T47D (cell line): ENCODE results near the gene PPP4R4.

ENCODE experiments used
- DNase-seq, 2 experiments: peaks; one replicate each; pipeline versions ENCODE4 v3.0.0 to v3.0.0-alpha.2; 2011 to 2012; ENCODE audit warnings: low read depth in 1 of 2, low spot score in 1 of 2
- JUND ChIP-seq: IDR thresholded peaks from 2 replicates; pipeline ENCODE4 v1.6.1; 2012; ENCODE audit warnings: low read depth
- in situ Hi-C: cut with HindIII; loops from 2 replicates; pipeline ENCODE4 v1.10.0; 2016; ENCODE audit warnings: low sequenced_read_pairs, low pct_unique_long_range_greater_than_20kb

PPP4R4 gene

DNA sequence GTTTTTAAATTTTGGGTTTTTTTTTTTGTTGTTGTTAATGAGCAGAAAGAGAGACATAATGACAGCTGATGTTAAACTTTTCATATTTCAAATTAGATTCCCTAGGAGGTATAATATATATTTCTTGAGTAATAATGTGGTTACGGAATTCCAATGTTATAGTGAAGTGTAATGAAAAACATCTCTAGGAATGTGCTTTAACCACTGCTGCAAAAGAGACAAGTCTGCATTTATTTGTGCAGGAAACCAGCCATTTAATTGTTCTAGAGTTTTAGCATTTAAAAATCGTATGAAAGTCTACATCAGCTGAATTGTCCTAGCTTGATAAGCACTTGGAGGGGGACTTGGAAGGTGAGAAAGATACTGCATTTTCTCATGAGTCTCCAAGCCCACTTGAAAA is 104.6 kb downstream of the PPP4R4 start:
- in situ Hi-C loops = no loop called here
- TF ChIP-seq JUND = no peak
- DNase-seq = no peak

GRCh38 chr14:94282991-94283723 is 109.0 kb downstream of the PPP4R4 start:
- TF ChIP-seq JUND = no peak
- in situ Hi-C loops = no loop called here
- DNase-seq = no peak

DNA sequence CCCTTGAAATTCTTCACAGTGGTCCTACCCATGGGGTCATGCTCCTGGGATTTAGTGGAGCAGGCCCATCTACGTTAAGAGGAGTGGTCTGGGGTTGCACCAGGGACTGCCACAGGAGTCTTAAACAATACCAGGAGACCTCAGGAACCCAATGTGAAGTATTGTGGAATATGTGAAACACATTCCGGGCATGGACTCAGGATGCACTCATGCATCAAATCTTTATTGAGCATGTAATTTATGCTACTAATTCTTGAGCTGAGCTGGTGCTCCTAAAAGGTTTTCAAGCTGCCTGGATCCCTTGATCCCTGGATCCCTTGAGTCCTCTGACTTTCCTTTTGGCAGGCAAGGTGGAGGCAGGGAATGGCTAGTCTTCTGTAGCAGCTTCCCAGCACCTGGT is 110.1 kb downstream of the PPP4R4 start:
- in situ Hi-C loops = no loop called here
- no peak for TF ChIP-seq JUND
- no peak for DNase-seq

DNA sequence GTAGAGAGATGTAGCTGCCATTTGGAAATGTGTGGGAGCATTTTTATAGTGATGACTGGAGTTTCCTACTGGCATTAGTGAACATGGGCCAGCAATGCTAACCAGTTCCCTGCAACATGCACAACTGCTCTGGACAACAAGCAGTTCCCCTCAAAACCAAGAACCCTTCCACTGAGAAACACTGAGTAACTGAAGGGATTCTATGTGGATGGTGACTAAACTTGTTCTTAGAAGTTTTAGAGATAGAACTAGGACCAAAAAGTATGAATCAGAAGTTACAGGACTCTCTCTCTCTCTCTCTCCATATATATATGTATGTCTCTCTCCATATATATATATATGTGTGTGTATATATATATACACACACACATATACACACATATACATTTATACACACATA is 111.0 kb downstream of the PPP4R4 start:
- TF ChIP-seq JUND = no peak
- no peak for DNase-seq
- in situ Hi-C loops = no loop called here

GRCh38 chr14:94288610-94289465 is 114.7 kb downstream of the PPP4R4 start:
- DNase-seq = no peak
- no peak for TF ChIP-seq JUND

GRCh38 chr14:94290197-94290596 is 116.1 kb downstream of the PPP4R4 start:
- in situ Hi-C loops = no loop called here
- no peak for DNase-seq
- TF ChIP-seq JUND = no peak

More at GRCh38 chr14:94288610-94289465, 114.7 kb downstream of the PPP4R4 start:
- in situ Hi-C loops = no loop called here

- DNase-seq = no peak
- TF ChIP-seq JUND = no peak
- in situ Hi-C loops = no loop called here
Observed at GRCh38 chr14:94291159-94291905, 117.2 kb downstream of the PPP4R4 start.

GRCh38 chr14:94291906-94292525 is 117.9 kb downstream of the PPP4R4 start:
- in situ Hi-C loops = no loop called here
- DNase-seq = no peak
- TF ChIP-seq JUND = no peak

- TF ChIP-seq JUND = no peak
- DNase-seq = no peak
- in situ Hi-C loops = no loop called here
Observed at GRCh38 chr14:94292526-94292871, 118.4 kb downstream of the PPP4R4 start.

- in situ Hi-C loops = no loop called here
- TF ChIP-seq JUND = no peak
- peak; percentile 20 to 72 for DNase-seq
Observed at GRCh38 chr14:94292872-94293577, 118.9 kb downstream of the PPP4R4 start, which contains the start of gene SERPINA10. SERPINA10 (minus strand) TSS chr14:94293268; CDS start chr14:94290593, 2,675 bp downstream.

DNA sequence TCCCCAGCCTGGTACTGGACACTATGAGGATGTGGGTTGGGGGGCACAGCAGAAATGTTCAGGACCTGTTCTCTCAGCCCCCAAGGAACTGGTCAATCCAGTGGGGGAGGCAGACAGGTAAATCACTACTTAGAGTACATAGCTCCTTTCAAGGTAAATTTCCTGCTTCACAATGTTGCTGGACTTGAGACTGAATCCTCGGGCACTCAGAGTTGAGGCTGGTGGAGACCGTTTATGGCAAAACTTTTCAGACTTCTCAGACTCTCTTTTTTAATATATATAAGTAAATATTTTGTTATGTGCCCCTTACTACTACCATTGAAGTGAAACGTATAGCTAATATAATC is 119.4 kb downstream of the PPP4R4 start:
- DNase-seq = no peak
- in situ Hi-C loops = no loop called here
- TF ChIP-seq JUND = no peak
